Inflammatory macrophage treated with lipopolysaccharide for 4 hours (primary cell): ENCODE measurements around the gene OCLN.
"Not testable (repeated sequence)": the region's sequence is repeated elsewhere in the genome, so short reads cannot be mapped to it uniquely, and the experiment has no call there.

Experiments used
- DNase-seq: peaks from one replicate; pipeline ENCODE4 v3.0.0-alpha.2; 2020

Gene OCLN

GRCh38 chr5:69530561-69531405, 38.2 kb downstream of the OCLN start:
- DNase-seq = peak; percentile 36

- DNase-seq = peak; percentile 7
These were observed 38.8 kb downstream of the OCLN start for GRCh38 chr5:69531406-69531801.

- DNase-seq = not testable (repeated sequence)
These were observed 45.3 kb downstream of the OCLN start for GRCh38 chr5:69537911-69538310.

GRCh38 chr5:69538735-69539134, 46.1 kb downstream of the OCLN start:
- not testable (repeated sequence) for DNase-seq

GRCh38 chr5:69541347-69541746, 48.8 kb downstream of the OCLN start:
- not testable (repeated sequence) for DNase-seq

GRCh38 chr5:69542838-69543618, 50.4 kb downstream of the OCLN start:
- not testable (repeated sequence) for DNase-seq

GRCh38 chr5:69544602-69545001, 52.0 kb downstream of the OCLN start:
- not testable (repeated sequence) for DNase-seq

GRCh38 chr5:69559908-69560330, 67.3 kb downstream of the OCLN start, which contains the start of gene GTF2H2C:
TSS of gene GTF2H2C (plus strand) at chr5:69560191. CDS start at chr5:69565133, 4,942 bp downstream.
- peak; percentile 63 for DNase-seq

- not testable (repeated sequence) for DNase-seq
These were observed 68.2 kb downstream of the OCLN start for GRCh38 chr5:69560587-69561431.

GRCh38 chr5:69566172-69566571, 73.6 kb downstream of the OCLN start:
- DNase-seq = not testable (repeated sequence)

GRCh38 chr5:69568072-69568471, 75.5 kb downstream of the OCLN start:
- DNase-seq = not testable (repeated sequence)

GRCh38 chr5:69583356-69583755, 90.8 kb downstream of the OCLN start:
- DNase-seq = not testable (repeated sequence)

- not testable (repeated sequence) for DNase-seq
These were observed 103.7 kb downstream of the OCLN start for GRCh38 chr5:69596114-69596840.

GRCh38 chr5:69601947-69602346, 109.4 kb downstream of the OCLN start:
- DNase-seq = not testable (repeated sequence)

GRCh38 chr5:69606839-69607238, 114.2 kb downstream of the OCLN start:
- DNase-seq = not testable (repeated sequence)
